Stimulated activated CD4-positive, alpha-beta T cell treated with anti-CD3 and anti-CD28 coated beads, Interleukin-1b, Interleukin-23, amount 100 ng/mL, for 48 hours (primary cell): ENCODE data around the gene CPT1B.
A peak's percentile ranks its signal among the peaks of the same experiment; 100 is the strongest.
"Not testable (repeated sequence)": the region's sequence is repeated elsewhere in the genome, so short reads cannot be mapped to it uniquely, and the experiment has no call there.

Experiments used
- DNase-seq: peaks from one replicate; pipeline ENCODE4 v3.0.0-alpha.2; 2020

The CPT1B gene

DNA sequence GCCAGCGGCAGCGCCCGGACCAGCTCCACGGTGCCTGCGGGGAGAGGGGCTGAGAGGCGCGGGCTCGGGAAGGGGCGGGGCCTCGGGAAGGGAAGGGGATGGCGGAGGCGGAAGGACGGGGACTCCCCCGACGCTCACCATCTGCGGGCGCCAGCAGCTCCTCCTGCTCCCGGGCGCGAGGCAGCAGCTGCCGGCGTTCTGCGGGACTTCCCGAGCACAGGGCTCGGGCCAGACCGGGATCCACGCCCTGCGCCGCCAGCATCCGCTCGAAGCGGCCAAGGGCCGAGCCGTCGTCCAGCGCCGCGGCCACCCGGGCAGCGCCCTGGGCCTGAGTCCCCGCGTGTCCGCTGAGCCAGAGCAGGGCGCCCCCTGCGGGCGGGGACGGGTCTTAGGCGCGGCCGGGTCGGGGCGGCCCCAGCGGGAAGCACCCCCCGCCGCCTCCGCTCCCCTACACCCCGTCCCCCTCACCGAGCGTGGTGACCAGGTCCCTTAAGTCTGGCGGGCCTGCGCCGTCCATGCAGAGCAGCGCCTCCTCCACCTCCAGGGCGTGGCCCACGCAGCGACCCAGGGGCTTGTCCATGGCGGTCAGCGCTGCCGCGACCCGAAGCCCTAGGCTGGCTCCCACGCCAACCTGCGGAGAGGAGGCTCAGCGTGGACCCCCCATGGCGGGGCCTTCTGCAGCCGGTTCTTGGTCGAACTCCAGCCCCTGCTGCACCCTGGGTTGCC lies 52.0 kb downstream of the CPT1B start:
- DNase-seq: peak; percentile 91

DNA sequence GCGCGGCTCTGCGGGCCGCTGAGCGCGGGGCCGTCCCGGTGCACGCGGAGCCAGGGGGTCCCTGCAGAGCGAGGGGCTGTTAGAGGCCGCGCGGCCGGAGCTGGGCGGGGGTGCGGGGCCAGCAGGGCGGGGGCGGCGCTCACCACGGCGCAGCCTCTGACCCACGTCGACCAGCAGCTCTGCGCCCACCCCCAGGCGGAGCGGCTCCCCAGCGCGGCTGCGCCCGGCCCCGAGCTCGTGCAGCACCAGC lies 52.4 kb downstream of the CPT1B start:
- no peak for DNase-seq

DNA sequence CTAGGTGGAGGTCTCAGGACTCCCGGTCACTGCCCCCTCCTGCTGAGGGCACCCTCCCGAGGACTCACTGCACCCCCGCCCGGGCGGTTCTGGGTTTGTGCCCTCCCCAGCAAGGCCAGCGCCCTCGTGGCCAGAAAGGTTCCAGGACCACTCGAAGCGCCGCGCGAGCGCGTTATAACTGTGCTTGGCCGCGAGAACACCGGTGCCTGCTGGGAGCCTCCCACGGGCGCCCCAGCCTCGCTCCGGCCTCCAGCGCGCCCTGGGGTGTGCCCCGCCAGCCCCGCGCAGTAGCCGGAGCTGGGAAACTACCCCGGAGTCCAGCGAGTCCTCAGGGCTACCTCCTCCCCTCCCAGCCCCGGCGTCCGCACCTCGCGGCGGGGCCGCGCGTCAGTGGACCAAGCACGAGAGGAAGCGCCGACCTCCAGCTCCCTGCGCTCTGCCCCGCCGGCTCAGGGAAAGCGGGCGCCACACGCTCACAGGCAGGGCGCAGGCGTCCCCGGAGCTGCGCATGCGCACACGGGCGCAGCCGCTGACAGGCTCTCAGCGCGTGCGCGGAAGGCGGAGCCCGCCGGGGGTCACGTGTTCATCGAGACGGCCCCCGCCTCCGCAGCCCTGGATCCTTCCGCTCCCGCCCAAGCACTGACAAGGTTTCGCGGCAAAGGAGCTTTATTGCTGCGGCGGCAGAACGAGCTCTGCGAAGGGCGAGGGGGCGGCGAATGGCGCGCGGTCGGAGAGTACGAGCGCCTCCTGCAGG lies 52.9 kb downstream of the CPT1B start, which contains the start of gene SCO2:
SCO2 (minus strand) TSS at position 495 of the 754 bp plus-strand sequence. CDS start 1,187 bp downstream, outside the sequence.
- DNase-seq: peak; percentile 98

DNA sequence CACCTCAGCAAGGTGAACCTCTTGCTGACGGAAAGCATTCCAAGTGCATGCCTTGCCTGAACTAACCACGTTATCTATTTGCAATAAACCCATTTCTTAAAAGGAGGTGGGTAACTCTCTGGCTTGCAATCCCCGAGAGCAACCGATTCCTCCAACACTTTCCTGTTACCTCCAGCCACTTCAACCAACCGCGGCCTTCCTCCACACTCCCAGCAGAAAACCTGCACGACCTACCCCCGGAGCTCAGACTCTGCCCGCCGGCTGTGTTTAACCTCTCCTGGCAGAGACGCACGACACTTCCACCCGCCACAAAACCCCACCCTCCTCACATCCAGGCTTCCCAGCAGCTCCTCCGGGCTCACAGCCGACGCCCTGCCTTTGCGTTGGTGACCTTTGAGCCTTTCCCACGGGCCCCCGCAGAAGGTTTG lies 53.5 kb downstream of the CPT1B start:
- DNase-seq: no peak

DNA sequence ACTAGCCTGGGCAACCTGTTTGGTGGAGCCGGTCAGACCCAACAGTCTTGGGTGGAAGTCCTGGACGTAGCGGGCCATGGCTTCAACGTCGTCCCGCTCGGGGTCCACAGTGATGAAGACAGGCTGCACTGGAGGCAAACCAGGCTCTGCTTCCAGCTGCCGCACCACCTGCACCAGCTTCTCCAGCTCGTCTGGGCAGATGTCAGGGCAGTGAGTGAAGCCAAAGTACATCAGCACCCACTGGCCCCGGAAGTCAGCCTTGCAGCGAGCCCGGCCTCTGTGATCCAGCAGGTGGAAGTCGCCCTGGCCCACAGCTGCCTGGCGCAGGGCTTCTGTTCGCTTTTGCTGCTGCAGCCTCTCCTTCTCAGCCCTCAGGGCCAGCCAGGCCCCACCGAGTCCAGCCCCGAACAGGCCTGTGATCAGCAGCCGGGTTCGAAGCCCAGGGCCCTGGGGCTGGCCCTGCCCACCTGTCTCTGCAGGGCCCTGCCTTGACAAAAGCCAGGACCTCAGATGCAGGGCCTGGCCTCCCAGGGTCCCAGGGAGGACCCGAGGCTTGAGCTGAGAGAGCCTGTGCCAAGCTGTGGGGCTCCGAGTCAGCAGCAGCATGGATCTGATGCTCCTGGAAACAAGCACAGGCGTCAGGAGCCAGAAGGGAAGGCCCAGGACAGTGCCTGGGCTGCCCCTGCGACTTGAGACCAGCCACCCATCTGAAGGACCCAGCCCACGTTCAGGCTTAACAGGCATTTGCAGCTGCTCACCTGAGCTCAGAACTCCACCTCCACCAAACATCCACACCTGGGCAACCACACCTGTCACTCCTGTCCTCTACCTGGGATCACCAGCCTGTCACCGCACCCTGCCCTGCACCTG lies 54.2 kb downstream of the CPT1B start:
- no peak for DNase-seq

DNA sequence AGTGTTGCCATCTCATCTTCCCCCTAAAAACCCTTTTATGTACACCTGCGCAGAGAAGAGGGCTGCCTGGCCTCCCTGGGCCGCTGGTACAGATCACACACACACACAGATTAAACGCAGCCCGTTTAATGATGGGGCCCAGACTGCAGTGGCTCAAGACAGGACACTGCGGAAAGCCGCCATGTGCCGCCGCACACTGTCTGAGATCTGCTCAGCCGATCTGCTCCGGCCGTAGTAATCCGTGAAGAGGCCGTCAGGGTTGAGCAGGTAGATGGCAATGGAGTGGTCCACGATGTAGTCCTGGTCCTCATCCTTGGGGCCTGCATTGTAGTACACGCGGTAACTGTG lies 54.8 kb downstream of the CPT1B start:
- DNase-seq: no peak

DNA sequence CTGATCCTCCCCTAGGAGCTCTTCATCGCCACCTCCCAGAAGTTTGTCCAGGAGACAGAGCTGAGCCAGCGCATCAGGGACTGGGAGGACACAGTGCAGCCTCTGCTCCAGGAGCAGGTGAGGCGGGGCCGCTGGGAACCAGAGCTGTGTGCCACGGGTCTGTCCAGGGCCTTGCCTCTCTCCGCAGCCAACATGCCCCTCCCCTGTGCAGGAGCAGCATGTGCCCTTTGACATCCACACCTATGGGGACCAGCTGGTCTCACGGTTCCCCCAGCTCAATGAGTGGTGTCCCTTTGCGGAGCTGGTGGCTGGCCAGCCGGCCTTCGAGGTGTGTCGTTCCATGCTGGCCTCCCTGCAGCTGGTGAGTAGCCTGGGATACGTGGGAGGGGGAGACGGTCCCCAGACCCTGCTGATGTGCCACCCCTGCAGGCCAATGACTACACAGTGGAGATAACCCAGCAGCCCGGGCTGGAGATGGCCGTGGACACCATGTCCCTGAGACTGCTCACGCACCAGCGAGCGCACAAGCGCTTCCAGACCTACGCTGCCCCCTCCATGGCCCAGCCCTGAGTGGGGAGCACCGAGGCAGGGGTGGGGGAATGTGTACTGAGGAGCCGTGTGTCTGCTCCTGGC lies 55.3 kb downstream of the CPT1B start:
- DNase-seq: no peak

DNA sequence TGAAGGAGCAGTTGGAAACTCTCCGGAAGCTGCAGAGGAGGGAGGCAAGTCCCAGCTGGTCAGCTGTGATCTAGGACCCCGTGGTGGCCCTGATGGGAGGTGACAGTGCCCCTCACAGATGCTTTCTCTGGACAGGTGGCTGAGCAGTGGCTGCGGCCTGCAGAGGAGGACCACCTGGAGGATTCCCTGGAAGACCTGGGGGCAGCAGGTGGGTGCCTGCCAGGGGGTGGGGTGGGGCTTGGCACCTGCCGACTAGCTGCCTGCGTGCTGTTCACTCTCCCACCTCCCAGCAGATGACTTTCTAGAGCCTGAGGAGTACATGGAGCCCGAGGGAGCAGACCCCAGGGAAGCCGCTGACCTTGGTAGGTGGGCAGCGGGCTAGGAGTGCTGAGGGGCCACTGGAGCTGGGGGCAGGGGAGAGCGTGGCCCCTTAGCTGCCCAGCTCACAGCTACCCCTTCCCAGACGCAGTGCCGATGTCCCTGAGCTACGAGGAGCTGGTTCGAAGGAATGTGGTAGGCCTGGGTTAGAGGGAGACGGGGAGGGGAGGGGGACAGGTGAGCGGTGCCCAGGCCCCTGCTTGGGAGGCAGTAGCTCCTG lies 55.9 kb downstream of the CPT1B start:
- no peak for DNase-seq

DNA sequence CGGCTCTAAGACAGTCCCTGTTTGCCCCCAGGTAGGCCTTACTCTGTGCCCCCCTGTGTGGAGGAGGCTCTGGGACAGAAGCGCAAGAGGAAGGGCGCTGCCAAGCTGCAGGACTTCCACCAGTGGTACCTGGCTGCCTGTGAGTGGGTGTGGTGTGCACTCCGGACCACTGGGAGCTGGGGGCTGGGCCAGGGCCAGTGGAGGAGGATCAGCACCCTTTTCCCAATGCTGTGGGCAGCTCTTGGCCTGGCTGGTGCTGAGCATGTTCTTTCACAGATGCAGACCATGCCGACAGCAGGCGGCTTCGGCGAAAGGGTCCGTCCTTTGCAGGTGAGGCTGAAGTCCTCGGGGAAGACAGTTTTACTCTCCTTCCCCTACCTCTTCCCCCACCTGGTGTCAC lies 56.5 kb downstream of the CPT1B start:
- DNase-seq: no peak

DNA sequence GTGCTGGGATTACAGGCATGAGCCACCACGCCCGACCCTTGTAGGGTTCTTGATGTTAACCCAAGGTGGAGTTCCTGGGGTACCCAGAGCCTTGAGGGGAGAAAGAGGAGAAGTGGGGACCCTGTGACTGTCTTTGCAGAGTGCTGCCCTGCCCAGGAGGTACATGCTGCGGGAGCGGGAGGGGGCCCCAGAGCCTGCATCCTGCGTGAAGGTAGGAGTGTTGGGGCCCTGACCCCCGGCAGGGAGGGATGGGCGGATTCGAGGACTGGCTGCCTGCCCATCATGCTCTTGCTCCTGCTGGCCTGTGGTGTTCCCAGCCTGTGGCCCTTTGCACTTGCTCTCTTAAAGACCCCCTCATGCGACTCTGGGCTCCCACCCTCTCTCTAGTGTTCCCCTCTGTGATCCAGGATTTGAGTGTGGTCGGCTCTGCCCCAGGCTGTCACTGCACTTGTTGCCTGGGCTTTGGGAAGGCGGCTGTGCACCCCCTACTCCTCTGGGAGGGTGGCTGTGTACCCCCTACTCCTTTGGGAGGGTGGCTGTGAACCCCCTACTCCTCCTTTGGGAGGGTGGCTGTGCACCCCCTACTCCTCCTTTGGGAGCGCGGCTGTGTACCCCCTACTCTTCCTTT lies 57.3 kb downstream of the CPT1B start:
- no peak for DNase-seq

DNA sequence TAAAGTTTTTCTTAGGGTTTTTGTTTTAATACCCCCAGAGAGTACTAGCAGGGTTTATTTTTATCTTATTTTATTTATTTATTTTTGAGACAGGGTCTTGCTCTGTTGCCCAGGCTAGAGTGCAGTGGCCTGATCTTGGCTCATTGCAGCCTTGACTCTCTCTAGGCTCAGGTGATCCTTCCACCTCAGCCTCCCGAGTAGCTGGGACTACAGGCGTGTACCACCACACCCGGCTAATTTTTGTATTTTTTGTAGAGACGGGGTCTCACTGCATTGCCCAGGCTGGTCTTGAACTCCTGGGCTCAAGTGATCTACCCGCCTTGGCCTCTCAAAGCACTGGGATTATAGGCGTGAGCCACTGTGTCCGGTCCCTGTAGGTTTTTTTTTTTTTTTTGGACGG lies 58.0 kb downstream of the CPT1B start:
- DNase-seq: not testable (repeated sequence)

DNA sequence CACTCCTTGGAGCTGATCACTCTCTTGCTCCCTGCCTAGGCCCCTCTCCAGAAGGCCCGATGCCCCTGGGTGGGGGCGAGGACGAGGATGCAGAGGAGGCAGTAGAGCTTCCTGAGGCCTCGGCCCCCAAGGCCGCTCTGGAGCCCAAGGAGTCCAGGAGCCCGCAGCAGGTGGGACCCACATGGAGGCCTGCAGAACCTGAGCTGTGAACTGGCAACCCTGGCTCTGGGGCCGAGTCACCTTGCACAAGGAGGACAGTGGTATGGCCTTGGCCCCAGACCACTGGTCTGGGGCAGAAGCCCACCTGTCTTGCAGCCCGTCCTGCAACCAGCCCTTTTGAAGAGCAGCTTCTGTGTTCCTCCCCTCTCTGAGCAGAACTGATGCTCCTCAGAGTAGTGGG lies 59.1 kb downstream of the CPT1B start:
- DNase-seq: no peak
